Subcutaneous adipose tissue (tissue), 4 donors: Measurements from ENCODE around the gene KCND2. TPM values are rescaled to one million over a fixed set of nuclear protein-coding genes. Genes with fewer than 3 reads are reported as not detected.

Experiments
- total RNA-seq, 4 donors: library from RNA; depleted of rRNA; stranded (reverse); fragments of >200 nt; gene quantifications; one replicate each; pipeline ENCODE4 v1.1.0, GENCODE V29; 2016
- TF ChIP-seq, protein P1 (sequence below): fragments of 450-650 bp; IDR thresholded peaks from one replicate; pipeline ENCODE4 v1.5.1; 2016; ENCODE audit warnings: low read depth, mild to moderate bottlenecking, control low read depth, antibody characterized with exemption, moderate library complexity

The KCND2 gene
- total RNA-seq, 4 donors from 2014 or later = 1.5 to 8.0 (median 1.8) TPM

DNA sequence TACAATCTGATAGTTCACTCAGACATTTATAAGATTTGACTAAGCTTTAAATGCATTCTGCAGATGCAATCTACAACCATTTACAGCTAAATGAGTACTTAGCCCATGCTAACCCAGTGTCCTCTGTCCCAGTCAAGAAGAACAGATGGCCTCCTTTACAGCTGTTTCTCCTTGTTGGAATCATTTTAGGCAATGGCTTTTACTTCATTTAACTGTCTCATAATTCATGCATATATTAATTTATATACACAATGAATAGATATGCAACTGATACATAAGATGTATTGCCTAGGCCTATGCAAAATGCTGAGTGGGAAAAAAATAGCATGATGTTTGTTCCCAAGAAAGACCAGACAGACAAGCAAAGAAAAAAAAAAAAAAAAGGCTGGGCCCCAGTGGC is 502.8 kb downstream of the KCND2 start:
- TF ChIP-seq, protein P1, sequence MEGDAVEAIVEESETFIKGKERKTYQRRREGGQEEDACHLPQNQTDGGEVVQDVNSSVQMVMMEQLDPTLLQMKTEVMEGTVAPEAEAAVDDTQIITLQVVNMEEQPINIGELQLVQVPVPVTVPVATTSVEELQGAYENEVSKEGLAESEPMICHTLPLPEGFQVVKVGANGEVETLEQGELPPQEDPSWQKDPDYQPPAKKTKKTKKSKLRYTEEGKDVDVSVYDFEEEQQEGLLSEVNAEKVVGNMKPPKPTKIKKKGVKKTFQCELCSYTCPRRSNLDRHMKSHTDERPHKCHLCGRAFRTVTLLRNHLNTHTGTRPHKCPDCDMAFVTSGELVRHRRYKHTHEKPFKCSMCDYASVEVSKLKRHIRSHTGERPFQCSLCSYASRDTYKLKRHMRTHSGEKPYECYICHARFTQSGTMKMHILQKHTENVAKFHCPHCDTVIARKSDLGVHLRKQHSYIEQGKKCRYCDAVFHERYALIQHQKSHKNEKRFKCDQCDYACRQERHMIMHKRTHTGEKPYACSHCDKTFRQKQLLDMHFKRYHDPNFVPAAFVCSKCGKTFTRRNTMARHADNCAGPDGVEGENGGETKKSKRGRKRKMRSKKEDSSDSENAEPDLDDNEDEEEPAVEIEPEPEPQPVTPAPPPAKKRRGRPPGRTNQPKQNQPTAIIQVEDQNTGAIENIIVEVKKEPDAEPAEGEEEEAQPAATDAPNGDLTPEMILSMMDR = no peak

DNA sequence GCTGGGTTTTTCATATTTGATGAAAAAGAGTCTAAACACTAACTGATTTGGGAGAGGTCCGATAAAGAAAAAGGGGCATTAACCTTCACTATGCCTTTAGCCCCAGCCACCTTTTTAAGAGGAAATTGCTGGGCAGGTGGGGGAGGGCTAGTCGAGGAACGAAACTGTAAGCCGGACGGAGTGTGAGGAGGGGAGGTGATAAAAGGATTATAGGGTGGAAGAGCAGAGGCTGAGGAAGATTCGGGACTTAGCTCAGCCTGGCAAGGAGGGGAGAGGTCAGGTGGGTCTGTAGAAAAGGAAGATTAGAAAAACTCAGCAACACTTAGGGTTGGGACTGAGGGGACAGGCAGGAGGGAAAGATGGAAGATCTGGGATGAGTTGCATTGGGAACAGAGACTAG is 508.0 kb downstream of the KCND2 start:
- TF ChIP-seq, protein P1 = no peak

DNA sequence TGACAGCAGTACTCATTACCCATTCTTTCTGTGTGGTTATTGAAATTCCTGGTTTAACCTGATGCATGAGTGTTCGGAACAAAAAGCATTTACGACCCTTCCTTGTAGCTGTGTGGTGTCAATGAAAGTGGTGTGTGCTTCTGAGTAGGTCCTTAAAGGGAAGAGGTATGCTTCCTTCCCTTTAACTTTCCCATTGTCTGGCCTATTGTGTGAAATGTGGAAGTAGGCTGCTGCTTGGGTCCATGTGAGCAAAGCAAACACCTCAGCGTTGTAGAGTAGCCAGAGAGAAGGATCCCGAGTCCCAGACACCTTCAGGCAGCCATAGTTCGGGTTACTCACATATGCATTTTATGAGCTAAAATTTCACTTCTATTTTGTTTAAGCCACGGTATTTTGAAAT is 510.3 kb downstream of the KCND2 start:
- TF ChIP-seq, protein P1 = no peak

DNA sequence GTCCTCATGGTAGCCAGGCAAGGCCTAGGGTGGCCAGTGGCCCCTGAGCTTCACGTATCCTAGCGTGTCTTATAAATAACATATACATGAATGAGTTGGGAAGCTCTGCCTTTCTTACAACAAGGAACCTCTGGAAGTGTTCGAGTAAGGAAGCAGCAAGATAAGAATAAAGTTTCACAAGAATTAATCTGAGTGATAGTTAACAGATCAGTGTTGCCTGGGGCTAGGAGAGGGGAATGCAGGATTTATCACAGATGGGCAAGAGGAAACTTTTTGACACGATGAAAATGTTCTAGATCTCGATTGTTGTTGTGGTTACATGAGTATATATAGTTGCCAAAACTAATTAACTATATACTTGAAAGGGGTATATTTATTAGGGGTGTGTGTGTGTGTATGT is 510.7 kb downstream of the KCND2 start:
- TF ChIP-seq, protein P1 = no peak

DNA sequence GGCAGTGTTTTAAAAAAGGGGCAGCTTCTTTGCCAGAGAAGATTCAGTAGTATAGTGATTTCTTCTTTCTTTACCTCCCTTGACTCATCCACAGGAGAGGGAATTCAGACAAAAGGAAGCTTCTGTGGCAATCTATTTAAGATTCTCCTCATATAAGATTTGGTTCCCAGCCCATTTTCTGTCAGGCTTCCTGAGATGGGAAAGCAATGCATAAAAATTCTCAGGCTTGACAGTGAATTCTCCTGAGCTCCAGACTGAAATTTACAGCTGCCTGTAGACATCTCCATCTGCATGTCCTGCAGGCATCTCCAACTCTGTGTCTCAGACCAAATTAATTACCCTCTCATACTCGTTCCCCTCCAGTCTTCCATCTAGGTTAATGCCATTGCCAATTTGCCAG is 512.1 kb downstream of the KCND2 start:
- TF ChIP-seq, protein P1 = no peak

DNA sequence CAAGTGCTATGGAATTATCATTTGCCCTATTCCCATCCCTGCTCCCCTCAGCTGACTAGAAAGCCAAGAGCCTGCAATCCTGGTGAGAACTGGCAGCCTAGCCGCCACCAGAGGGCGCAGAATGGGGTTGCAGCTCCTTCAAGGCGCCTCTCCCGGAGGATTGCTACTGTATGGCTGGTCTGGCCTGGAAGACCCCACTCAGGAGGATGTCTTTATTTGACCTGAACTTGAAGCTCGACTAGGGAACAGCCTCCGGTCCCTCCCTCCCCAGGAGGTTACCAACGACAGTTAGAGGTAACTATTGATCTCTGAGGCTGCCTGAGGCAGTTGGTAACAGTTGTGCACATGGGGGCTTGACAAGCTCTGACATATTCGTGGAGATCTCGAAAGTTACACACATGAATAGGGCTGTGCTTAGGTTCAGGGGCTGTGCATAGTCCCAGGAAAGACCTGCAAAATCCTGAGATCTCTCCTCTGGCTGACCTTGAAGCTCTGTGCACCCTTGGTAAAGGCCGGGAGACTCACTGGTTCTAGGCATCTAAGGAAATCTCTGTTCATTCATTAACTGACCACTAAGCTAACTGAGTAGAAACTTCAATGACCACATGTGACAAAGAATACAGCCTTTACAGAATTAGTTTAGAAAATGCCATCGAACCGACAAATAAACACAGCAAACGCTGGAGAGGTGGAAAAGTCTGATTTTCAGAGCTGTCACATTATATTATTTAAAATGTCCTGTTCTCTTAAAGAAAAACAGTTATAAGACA is 519.3 kb downstream of the KCND2 start:
- TF ChIP-seq, protein P1 = no peak

DNA sequence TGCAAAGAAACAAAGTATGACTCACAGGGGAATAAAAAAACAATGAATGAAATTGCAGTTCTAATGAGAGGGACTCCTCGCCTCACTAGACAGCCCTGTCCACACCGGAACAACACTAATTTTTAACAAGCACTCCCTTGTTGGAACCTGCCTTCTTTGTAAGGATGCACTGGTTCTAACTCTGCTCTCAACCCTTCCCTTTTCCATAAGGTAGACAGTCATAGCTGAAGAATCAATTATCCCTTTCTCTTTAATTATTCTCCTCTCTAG is 519.8 kb downstream of the KCND2 start:
- TF ChIP-seq, protein P1 = no peak
